Pancreas (tissue), 10 donors: Measurements from ENCODE around the gene TRIM9. TPM values are rescaled to one million over a fixed set of nuclear protein-coding genes. Genes with fewer than 3 reads are reported as not detected.

Experiments
- ATAC-seq, 4 donors: fragments of 200-7000 bp; cut with Tn5 transposase; one replicate each; pipeline versions ENCODE4 v1.8.0 to v1.9.1; 2020; ENCODE audit warnings: mild to moderate bottlenecking in 4 of 4, moderate library complexity in 4 of 4
- DNase-seq, 6 donors: peaks; one replicate each; pipeline ENCODE4 v3.0.0-alpha.2; 2020
- FAIRE-seq: peaks from 2 replicates; lab custom pipeline; 2012; peaks lifted over from hg19 to GRCh38; lab: Jason Lieb, UNC
- H3K27ac ChIP-seq, 4 donors: fragments of 200-600 bp; sonication (generic); 1 replicate in 3 of 4; 2 replicates in 1 of 4; pipeline versions ENCODE4 v1.5.0 to v1.8.0; 2020
- H3K27me3 ChIP-seq, 4 donors: fragments of 200-600 bp; one replicate each; pipeline ENCODE4 v1.8.0; 2021
- H3K36me3 ChIP-seq, 3 donors: fragments of 200-600 bp; sonication (generic) in 1 of 3; one replicate each; pipeline versions ENCODE4 v1.5.0 to v1.8.0; 2020 to 2021
- H3K4me1 ChIP-seq, 3 donors: fragments of 200-600 bp; one replicate each; pipeline ENCODE4 v1.8.0; 2021
- H3K4me3 ChIP-seq, 4 donors: fragments of 200-600 bp; sonication (generic) in 2 of 4; one replicate each; pipeline versions ENCODE4 v1.5.0 to v1.8.0; 2020 to 2021
- H3K9me3 ChIP-seq, 4 donors: fragments of 200-600 bp; one replicate each; pipeline ENCODE4 v1.8.0; 2021
- WGBS, 2 donors: extraction: QIAGEN DNeasy Blood & Tissue Kit; methylation state at CpG; one replicate each; pipeline ENCODE4 v1.1.7; 2013; 5-methylcytosine and 5-hydroxymethylcytosine counted together
- intact Hi-C, 3 donors: fragments of 100-400 bp; cut with DNase I; formaldehyde crosslinking; loops; one replicate each; pipeline versions ENCODE4 v1.11.1 to v1.14.2; 2022
- polyA plus RNA-seq, 2 donors: library from polyadenylated mRNA; stranded (reverse); fragments of 200-250 nt; gene quantifications; one replicate each; pipeline ENCODE4 v1.2.3, GENCODE V29; 2013
- total RNA-seq, 6 donors: library from RNA; stranded (reverse); fragmentation: NEBNext Ultra II Directional in 4 of 6; extraction: Animal tissue kit (Norgen Biotek cat#: 25700) in 4 of 6; gene quantifications; one replicate each; pipeline versions ENCODE4 v1.2.1 to v1.2.4, GENCODE V29; 2021 to 2023
- TF ChIP-seq, protein P1 (sequence below), 4 donors: fragments of 200-600 bp; sonication (generic) in 3 of 4; IDR thresholded peaks; one replicate each; pipeline versions ENCODE4 v1.5.0 to v1.8.0; 2021; ENCODE audit warnings: antibody characterized with exemption in 4 of 4
- donor health status: healthy with polysubstance abuse.
- donor health status: DM: no; HTN: no; CAD: no; lungs with moderate emphysema.
- donor health status: DM: no; HTN: no; CAD: no.
- donor health status: control.
- donor health status: control.
- donor health status: Bipolar disorder and iron deficiency.
- donor health status: DM: yes; HTN: yes; CAD: no.
- donor health status: DM: no; HTN: no; CAD: no.
- donor health status: DM: no; HTN: no; CAD: no.
- donor health status: DM: yes; HTN: yes; CAD: no.

The TRIM9 gene
- total and polyA plus RNA-seq, 8 donors = 0.25 to 3.4 (median 0.79) TPM

- WGBS, 2 donors = 45 to 69% methylated on average over 1 of the region's 1 CpG
- FAIRE-seq (no peak), DNase-seq (no peak), ATAC-seq (no peak)
- peaks cover 0 to 11% (median 0%) of the 10 kb centered on the region in 4 donors for H3K27me3 ChIP-seq
- H3K9me3 ChIP-seq = no peaks in the 10 kb centered on the region
- no peaks in the 10 kb centered on the region for H3K36me3 ChIP-seq
- peaks cover 0 to 6% (median 4%) of the 10 kb centered on the region in 3 donors for H3K4me1 ChIP-seq
- TF ChIP-seq, protein P1, sequence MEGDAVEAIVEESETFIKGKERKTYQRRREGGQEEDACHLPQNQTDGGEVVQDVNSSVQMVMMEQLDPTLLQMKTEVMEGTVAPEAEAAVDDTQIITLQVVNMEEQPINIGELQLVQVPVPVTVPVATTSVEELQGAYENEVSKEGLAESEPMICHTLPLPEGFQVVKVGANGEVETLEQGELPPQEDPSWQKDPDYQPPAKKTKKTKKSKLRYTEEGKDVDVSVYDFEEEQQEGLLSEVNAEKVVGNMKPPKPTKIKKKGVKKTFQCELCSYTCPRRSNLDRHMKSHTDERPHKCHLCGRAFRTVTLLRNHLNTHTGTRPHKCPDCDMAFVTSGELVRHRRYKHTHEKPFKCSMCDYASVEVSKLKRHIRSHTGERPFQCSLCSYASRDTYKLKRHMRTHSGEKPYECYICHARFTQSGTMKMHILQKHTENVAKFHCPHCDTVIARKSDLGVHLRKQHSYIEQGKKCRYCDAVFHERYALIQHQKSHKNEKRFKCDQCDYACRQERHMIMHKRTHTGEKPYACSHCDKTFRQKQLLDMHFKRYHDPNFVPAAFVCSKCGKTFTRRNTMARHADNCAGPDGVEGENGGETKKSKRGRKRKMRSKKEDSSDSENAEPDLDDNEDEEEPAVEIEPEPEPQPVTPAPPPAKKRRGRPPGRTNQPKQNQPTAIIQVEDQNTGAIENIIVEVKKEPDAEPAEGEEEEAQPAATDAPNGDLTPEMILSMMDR (IDR thresholded peaks at IDR 0.05) = no peak
- intact Hi-C loops = no loop called here
- no peak overlapping the region for H3K27ac ChIP-seq
- no peak overlapping the region for H3K4me3 ChIP-seq
Measured at GRCh38 chr14:51089278-51089677, 5.6 kb downstream of the TRIM9 start.

GRCh38 chr14:51087031-51087441 lies 7.9 kb downstream of the TRIM9 start:
- ATAC-seq = no peak
- H3K4me1 ChIP-seq = no peaks in the 10 kb centered on the region
- H3K27ac ChIP-seq = no peak overlapping the region
- TF ChIP-seq, protein P1 (IDR thresholded peaks at IDR 0.05) = no peak
- intact Hi-C loops = no loop called here
- DNase-seq = no peak
- H3K4me3 ChIP-seq = no peak overlapping the region
- no peaks in the 10 kb centered on the region for H3K9me3 ChIP-seq
- FAIRE-seq = no peak
- no peaks in the 10 kb centered on the region for H3K27me3 ChIP-seq
- no peaks in the 10 kb centered on the region for H3K36me3 ChIP-seq
- WGBS, 2 donors = 85 to 93% methylated on average over 3 of the region's 3 CpGs

GRCh38 chr14:51086044-51086443 lies 8.9 kb downstream of the TRIM9 start:
- Histone ChIP-seq H3K4me1 (no peaks in the 10 kb centered on the region), H3K27me3 (no peaks in the 10 kb centered on the region), H3K27ac (no peak overlapping the region), H3K36me3 (no peaks in the 10 kb centered on the region), H3K4me3 (no peak overlapping the region), H3K9me3 (no peaks in the 10 kb centered on the region)
- FAIRE-seq (no peak), ATAC-seq (no peak), DNase-seq (no peak)
- TF ChIP-seq, protein P1 (IDR thresholded peaks at IDR 0.05) = no peak
- WGBS, 2 donors = 44 to 60% methylated on average over 2 of the region's 2 CpGs
- intact Hi-C loops = no loop called here

- no peaks in the 10 kb centered on the region for H3K36me3 ChIP-seq
- FAIRE-seq = no peak
- intact Hi-C loops = no loop called here
Measured at GRCh38 chr14:51084962-51085361, 9.9 kb downstream of the TRIM9 start.

DNA sequence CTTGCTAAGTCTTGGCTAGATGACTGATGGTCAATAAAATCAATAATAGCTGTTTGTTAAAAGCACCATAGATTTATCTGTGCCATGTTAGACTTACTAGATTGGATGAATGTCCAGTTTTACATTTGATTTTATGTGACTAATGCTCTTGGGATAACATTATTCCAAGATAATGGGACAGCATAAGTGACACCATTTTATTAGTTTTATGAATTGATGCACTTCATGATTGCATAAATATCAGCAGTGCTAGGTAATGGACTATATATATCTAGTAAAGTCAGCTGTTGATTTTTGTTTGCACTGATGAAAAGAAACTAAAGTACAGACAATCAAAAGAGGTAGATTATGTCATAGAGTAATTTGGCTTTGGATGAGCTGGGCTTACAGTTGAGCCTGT lies 10.4 kb downstream of the TRIM9 start:
- TF ChIP-seq, protein P1 (IDR thresholded peaks at IDR 0.05) = no peak
- no peaks in the 10 kb centered on the region for H3K27me3 ChIP-seq
- DNase-seq (no peak), FAIRE-seq (no peak), ATAC-seq (no peak)
- H3K4me1 ChIP-seq = no peaks in the 10 kb centered on the region
- H3K36me3 ChIP-seq = no peaks in the 10 kb centered on the region
- intact Hi-C loops = no loop called here
- no peaks in the 10 kb centered on the region for H3K9me3 ChIP-seq
- no peak overlapping the region for H3K4me3 ChIP-seq
- H3K27ac ChIP-seq = no peak overlapping the region

More at GRCh38 chr14:51084962-51085361, 9.9 kb downstream of the TRIM9 start:
- H3K27me3 ChIP-seq = no peaks in the 10 kb centered on the region
- H3K4me3 ChIP-seq = no peak overlapping the region
- H3K9me3 ChIP-seq = no peaks in the 10 kb centered on the region
- ATAC-seq (no peak), DNase-seq (no peak)
- no peaks in the 10 kb centered on the region for H3K4me1 ChIP-seq
- WGBS, 2 donors = 92 to 98% methylated on average over 3 of the region's 3 CpGs
- H3K27ac ChIP-seq = no peak overlapping the region
- TF ChIP-seq, protein P1 (IDR thresholded peaks at IDR 0.05) = no peak
